ENCODE results near the gene RAP1GDS1. TPM values are rescaled to one million over a fixed set of nuclear protein-coding genes. Genes with fewer than 3 reads are reported as not detected.

The RAP1GDS1 gene, protein sequence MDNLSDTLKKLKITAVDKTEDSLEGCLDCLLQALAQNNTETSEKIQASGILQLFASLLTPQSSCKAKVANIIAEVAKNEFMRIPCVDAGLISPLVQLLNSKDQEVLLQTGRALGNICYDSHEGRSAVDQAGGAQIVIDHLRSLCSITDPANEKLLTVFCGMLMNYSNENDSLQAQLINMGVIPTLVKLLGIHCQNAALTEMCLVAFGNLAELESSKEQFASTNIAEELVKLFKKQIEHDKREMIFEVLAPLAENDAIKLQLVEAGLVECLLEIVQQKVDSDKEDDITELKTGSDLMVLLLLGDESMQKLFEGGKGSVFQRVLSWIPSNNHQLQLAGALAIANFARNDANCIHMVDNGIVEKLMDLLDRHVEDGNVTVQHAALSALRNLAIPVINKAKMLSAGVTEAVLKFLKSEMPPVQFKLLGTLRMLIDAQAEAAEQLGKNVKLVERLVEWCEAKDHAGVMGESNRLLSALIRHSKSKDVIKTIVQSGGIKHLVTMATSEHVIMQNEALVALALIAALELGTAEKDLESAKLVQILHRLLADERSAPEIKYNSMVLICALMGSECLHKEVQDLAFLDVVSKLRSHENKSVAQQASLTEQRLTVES
- total RNA-seq, result 17.7 TPM

DNA sequence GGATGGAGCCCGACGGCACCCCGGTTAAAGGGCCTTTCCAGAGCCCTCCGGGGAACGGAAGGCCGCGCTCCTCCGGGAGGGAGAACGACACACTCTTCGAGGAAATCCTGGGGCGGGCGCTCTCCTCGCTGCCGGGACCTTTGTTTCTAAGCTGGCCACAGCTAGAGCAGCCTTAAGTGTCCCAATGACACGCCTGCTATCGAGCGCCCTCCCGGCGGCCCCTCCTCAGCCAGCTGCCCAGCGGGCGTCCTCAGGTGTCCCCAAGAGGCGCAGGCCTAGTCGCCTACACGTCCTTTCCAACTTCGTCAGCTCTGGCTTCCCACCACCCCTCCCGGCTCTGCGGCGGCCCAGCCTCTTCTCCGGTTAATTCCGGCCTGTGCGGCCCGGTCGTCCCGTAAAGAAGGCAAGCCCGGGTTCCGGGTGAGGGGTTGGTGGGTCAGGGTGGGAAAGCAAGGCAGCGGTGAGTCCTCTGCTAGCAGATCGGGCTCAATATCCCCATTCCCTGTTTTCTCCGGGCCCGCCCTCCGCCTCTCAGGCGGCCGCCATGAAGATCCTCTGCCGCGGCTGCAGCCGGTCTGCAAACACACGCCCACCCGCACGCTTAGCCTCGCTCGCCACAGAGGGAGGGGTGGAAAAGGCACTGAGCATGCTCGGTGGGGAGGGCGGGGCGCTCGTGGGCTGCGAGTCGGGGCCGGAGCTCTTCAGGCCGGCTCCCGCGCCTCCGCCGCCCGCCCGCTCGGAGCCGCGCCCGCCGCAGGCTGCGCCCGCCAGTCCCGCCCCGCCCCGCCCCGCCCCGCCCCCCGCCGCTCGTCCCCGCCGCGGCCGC is at the start of gene RAP1GDS1:
Gene RAP1GDS1, plus strand, starts transcription at position 806 of the 826 bp plus-strand sequence. CDS start 182 bp downstream, outside the sequence.
- peak; percentile 86 for ATAC-seq
- peak; percentile 97 for DNase-seq (ENCODE audit: low spot score)

DNA sequence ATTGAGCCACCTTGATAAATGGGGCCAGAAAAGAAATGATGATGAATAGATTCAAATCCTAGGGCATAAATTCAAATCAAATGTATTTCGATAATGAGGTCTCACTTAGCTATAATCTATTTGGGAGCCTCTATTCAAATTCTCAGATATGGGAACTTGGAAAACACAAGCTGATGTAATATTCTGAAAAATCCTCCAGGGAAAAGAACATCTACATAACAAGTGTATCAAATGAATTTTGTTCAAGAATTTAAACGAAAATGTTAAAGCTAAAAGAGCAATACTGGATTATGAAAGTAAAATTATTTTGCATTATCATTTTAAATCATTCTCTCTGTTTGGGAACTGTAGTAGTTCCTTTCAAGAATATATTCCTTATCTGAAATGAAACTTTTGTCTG is 38.9 kb upstream of the RAP1GDS1 start:
- DNase-seq (ENCODE audit: low spot score) (no peak), ATAC-seq (no peak)

DNA sequence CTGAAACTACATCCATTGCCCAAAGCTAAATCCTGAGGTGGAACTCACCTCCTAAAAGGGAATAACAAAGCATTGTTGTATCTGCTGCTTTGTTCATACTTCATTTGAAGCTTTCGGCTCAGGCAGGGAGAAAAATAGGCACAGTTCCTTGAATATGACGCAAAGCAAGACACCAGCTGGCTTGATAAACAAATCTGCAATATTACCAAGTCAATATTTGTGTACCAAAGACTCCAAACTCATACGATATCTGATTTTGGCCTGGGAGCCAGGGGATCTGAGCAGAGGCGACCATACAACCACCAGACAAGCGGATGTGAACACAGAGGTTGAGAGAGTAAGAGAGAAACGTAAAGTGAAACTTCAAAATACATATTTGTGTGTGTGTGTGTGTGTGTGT is 34.8 kb upstream of the RAP1GDS1 start:
- ATAC-seq (peak; percentile 96), DNase-seq (ENCODE audit: low spot score) (peak; percentile 57)

DNA sequence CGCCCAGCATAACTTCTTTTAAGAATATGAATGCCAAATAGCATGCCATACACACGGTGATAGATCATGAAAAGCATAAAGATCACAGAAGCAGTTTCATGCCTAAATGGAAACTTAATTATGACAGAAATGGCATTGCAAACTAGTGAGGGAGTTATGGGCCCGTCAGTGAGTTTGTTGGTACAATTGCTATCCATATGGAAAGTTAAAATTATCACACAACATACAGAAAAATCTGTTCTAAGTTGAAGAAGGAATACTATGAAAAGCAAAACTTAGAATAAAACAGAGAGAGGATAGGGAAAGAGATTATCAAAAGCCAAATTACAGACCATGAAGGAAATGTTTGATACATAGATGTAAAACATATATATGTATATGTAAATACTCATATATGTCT is 30.2 kb upstream of the RAP1GDS1 start:
- ATAC-seq (no peak), DNase-seq (ENCODE audit: low spot score) (no peak)

DNA sequence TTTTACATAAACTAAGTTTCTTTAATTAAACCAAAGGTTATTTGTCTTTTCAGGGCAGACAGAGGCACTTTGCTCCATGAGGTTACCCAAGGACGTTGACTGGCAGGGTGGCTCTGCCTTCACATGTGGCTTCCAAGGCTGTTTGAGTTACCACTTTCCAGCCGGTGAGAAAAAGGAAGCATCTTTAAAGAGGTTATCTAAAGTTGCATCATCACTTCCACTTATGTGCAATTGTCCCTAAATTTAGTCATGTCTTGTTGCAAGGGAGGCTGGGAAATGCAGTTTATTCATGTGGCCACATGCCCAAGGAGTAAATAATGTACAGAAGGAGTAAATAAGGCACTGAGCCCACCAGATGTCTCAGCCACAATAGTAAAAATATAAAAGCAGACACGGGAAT is 29.0 kb upstream of the RAP1GDS1 start:
- peak; percentile 50 for DNase-seq (ENCODE audit: low spot score)

DNA sequence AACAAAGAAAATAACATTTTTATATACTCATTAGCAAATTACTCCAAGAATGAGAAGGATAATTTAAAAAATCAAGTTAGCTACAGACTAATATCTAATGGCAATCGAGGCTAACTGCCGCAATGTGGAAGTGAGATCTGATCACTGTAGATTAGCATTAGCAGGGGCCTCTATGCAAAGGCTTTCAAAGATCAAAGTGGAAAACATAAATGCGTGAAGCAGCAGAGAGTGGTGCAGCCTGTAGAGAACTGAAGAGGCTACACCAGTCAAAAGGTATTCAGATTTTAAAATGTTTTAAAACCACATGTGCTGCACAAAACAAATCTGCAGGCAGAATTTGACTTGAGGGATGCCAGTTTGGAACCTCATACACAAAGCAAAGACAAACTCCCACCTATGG is 24.0 kb upstream of the RAP1GDS1 start:
- no peak for ATAC-seq
- DNase-seq (ENCODE audit: low spot score), result no peak

More for the DNA sequence above, 29.0 kb upstream of the RAP1GDS1 start:
- ATAC-seq, result peak; percentile 85

DNA sequence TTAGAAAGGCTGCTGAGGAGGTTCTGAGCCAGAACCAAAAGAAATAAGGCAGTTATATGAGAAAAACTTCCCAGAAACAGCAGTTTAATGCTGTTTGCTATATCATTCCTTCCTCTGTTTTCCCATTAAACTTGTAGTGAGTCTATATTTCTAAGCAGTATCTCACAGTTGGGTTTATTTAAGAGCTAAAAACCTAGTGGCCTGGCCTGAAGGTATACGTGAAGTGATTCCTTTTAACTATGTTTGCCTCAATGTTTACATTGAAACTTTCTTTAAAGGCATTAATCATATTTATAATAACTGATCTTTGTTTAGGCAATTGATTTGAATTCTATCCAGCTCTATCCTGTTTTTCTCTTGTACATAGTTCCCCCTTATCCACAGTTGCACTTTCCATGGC is 19.1 kb upstream of the RAP1GDS1 start:
- ATAC-seq (no peak), DNase-seq (ENCODE audit: low spot score) (no peak)

DNA sequence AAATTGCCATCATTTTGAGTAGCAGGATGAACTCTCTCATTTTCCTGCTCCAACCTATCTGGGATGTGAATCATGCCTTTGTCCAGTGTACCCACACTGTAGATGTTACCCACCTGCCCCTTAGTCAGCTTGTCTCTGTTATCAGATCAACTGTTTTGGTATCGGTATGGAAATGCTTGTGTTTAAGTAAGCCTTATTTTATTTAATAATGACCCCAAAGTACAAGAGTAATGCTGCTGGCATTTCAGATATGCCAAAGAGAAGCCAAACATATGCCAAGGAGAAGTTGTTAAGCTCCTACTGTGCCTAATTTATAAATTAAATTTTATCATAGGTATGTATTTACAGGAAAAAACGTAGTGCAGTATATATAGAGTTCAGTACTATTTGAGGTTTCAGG is 18.6 kb upstream of the RAP1GDS1 start:
- no peak for DNase-seq (ENCODE audit: low spot score)

DNA sequence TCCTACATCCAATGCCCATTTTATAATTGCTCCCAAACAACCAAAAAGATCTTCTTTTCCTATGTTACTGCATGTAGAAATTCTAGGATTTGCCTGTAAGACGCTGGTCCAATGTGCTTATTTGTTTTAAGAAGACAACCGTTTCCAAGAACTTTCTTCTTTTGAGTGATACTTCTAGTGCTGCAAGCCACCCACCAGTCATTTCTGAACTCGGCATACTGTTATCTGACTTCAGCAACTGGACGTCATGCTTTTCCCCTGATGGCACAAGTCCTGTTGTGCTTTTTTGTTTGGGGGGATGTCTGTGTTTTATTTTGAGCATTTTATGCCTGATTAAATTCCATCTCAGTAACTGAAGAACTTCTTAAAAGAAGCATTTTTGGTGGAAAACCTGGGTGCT is 16.0 kb upstream of the RAP1GDS1 start:
- no peak for ATAC-seq
- DNase-seq (ENCODE audit: low spot score), result no peak

More for the DNA sequence above, 18.6 kb upstream of the RAP1GDS1 start:
- ATAC-seq, result no peak

DNA sequence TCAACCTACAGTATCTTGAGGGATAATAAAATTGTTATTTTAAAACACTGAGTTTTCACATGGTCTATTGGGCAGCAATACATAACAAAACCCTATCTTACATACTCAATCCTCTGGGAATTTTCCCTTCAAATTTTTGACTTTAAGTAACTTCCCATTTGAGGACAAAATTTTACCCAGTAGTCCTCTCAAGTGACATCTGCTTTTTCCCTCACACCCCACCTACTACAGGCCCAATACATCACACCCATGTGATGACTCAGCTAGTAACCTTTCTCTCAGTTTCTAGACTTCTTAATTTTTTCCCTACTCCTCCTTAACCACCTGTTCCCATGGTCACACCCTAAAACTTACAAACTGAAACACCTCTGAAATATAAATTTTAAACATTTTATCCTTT is 12.2 kb upstream of the RAP1GDS1 start:
- no peak for ATAC-seq
- no peak for DNase-seq (ENCODE audit: low spot score)

DNA sequence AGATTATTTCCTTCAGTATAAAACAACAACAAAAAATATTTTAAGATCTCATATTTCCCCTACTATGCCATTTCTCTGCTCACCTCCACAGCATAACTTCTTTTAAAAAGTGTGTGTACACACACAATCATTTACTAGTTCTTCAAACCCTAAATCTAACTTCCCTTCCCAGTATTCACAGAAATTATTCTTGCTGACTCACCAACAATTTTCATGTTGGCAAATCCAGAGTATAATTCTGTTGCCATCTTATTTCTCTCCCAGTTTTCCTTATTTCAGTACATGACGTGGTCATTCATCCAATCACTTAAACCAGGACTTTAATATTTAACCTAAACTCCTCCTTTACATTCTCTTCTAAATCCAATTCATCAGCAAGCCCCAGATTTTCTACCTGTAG is 11.4 kb upstream of the RAP1GDS1 start:
- ATAC-seq, result no peak
- no peak for DNase-seq (ENCODE audit: low spot score)

DNA sequence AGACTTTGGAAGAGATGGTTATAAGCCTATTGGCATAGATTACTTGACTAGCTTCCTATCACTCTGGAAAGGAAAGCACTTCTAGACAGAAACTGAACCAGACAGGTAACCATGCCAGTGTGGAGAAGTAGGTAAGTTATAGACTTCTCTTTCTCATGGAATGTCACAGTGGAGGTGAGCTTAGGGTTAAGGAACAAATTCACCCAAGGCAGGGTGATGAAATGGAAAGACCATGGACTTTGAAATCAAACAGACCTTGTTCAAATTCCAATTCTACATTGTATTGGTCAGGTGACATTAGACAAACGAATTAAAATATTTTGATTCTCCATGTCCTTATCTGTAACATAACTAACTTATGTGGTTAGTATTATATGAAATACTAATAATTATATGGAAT is 7.7 kb upstream of the RAP1GDS1 start:
- DNase-seq (ENCODE audit: low spot score) (no peak), ATAC-seq (peak; percentile 71)

DNA sequence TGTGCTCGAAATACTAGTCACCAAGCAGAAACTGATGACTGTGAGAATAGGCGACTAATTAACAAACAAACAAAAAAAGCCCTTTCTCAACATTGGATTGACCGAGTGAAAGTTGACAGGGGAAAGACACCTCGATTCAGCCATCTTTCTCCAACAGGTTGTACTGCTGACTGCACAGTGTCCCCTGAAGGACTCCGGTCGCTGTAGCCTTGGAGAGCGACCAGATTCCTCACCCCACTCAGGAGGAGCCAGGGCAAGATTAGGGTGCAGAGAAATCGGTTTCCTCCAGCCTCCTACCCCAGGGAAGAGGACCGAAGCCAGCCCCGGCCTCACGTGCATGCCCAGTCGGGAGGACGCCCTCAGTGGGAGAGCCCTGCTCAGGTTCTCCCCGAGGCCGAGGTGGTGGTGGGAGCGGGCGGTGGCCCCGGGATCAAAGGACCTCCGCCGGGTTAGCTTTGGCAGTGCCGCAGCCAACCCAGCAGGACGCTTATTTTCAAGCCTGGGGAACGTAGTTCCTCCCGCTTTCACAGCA is 1.1 kb upstream of the RAP1GDS1 start:
- DNase-seq (ENCODE audit: low spot score) (peak; percentile 77), ATAC-seq (peak; percentile 55)

DNA sequence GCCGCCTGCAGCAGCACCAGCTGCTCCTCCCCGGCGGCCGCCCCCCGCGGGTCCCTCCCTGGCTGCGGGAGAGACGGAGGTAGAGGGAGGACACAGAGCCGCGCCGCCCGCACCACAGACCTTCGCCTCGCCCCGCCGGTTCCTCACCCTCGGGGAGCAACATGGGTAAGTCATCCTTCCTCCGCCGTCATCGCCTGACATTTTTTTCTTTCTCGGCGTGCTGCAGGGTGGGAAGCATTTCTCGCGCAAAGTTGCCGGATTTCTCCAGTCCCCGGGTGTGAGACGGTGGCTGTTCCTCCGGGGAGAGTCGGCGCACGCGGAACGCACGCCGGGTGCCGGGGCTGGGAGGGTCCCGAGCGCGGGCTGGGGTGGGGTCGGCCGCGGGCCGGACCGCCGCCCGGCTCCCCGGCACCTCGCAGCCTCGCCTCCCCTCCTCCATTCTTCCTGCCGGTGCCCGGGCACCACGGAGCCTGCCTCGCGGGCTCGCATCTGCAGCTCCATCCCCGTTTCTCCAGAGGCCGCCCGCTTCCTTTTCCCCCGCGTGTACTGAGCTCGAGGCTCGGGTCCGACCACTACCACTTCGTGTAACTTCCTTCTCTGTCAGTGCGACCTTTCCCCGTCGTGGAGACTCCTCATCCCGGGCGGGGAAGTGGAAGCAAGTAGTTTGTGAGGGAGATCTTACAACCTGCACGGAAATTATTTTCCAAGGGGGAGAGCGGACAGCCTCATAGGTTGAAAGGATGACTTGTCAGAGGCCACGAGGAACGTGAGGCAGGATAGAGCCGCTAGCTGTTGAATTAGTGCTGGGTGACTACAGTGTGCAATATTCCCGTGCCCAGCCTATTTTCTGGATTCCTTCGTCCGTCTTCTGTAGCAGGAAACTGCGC is 464 bp downstream of the RAP1GDS1 start:
- ATAC-seq, result peak; percentile 26
- peak; percentile 61 for DNase-seq (ENCODE audit: low spot score)

DNA sequence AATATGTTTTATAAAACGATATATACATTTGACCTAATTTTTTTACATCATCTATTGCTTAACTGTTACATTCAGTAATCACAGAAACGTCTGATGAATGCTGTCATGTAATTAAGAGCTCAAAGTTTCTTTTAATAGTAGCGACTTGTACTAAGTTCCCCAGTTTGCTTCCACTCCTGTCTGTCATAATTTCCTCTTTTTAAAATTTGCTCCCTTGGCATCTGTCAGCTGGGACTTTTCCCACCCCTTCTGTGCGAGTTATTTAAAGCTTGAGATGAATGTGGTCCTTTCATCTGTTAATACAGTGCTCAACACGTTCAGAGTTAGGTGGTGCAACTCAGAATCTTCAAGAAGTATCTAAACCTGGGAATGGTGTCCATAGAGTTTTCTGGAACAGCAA is 1.2 kb downstream of the RAP1GDS1 start:
- no peak for ATAC-seq

DNA sequence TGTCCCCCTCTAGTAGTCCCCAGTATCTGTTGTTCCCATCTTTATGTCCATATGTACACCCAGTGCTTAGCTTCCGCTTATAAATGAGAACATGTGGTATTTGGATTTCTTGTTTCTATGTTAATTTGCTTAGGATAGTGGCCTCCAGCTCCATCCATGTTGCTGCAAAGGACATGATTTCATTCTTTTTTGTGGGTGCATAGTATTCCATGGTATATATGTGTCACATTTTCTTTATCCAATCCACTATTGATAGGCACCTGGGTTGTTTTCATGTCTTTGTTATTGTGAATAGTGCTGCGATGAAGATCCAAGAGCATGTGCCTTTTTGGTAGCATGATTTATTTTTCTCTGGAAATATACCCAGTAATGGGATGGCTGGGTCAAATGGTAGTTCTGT is 6.3 kb downstream of the RAP1GDS1 start:
- no peak for ATAC-seq
- no peak for DNase-seq (ENCODE audit: low spot score)

More for the DNA sequence above, 1.2 kb downstream of the RAP1GDS1 start:
- DNase-seq (ENCODE audit: low spot score), result no peak

DNA sequence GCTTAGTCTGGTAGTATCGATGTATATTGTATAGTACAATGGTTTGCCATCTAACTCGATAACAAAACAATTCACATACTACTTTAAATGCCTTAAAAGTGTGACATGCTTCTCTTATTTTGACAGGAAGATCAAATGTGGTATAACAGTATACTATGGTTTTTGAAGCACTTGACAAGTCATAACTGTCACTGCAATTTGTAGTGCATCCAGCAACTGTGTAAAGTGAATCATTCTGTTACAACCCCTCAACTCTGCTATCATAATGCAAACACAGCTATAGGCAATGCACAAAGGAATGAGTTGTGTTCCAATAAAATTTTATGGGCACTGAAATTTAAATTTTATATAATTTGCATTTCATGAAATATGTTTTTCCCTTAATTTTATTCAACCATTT is 14.0 kb downstream of the RAP1GDS1 start:
- no peak for ATAC-seq
- no peak for DNase-seq (ENCODE audit: low spot score)

DNA sequence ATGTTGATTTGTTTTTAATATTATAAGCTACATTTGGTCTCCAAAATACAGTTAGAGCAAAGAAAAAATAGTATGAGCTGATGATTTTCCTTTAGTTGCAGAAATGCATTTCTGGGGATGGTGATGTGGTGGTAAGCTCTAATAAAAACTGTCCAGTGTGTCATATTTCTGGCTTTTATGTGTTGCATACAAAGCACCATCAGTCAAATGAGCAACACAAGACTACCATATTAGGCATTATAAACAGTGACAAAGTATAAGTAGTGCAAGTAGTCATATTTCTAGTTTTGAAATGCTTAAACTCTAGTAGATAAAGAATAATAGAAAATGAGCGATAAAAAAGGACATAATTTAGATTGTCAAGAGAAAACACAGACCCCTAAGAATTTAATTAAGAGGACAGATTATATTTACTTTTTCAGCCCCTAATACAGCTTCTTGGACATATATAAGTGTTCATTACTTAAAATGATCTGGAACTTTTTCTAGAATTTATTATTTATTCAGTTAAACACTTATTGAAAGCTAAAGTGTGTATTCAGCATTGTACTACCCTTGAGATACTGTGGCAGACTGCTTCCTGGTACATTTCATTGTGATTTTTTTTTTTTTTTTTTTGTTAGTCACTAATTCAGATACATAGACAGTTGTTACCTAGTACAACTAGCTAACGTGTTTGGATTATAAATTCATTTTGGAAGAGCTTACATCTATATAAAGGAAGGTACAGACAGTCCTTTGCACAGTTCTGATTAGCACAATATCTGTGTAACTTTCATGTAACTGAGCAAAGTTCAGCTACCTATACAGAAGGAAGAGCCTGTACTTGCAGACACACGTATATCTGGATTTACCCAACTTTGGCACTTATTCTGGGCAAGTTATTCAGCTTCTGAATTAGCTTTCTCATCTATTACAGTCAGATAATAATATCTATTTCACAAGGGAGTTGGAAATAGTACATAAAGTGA is 22.3 kb downstream of the RAP1GDS1 start:
- DNase-seq (ENCODE audit: low spot score) (no peak), ATAC-seq (no peak)

DNA sequence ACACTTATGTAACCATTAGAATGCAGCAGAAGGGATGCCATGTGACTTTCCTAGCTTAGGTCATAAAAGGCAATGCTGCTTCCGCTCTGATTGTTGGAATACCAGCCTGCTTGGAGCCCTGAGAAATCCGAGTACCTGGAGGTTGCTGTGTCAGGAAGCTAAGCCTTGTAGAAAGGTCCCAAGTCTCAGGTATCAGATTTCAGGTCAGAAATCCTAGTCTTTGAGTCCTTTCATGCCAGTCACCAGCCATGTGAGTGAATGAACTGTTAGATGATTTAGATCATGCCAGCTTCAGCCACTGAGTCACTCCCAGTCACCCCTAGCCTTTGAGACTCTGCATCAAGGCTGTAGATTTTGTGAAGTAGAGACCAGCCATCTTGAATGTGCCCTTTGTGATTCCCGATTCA is 23.5 kb downstream of the RAP1GDS1 start:
- DNase-seq (ENCODE audit: low spot score), result no peak

More for the DNA sequence above, 23.5 kb downstream of the RAP1GDS1 start:
- no peak for ATAC-seq
